Adipocyte (in vitro differentiated cells): ENCODE data around the gene MIDN.

Experiments used
- DNase-seq: peaks from one replicate; pipeline ENCODE4 v3.0.0-alpha.2; 2015; ENCODE audit warnings: low read depth
- H3K27me3 ChIP-seq: replicated peaks from 2 replicates; pipeline ENCODE4 v1.7.0; 2013; ENCODE audit warnings: mild to moderate bottlenecking, low read length, moderate library complexity; ENCODE audit not compliant: control insufficient read depth, insufficient read depth
- H3K36me3 ChIP-seq: 2 replicates; pipeline ENCODE4 v1.7.0; 2013; ENCODE audit warnings: low read length, mild to moderate bottlenecking, moderate library complexity; ENCODE audit not compliant: control insufficient read depth, insufficient read depth, severe bottlenecking
- H3K4me1 ChIP-seq: 2 replicates; pipeline ENCODE4 v1.7.0; 2013; ENCODE audit warnings: mild to moderate bottlenecking, low read length, moderate library complexity; ENCODE audit not compliant: control insufficient read depth, insufficient read depth
- H3K4me3 ChIP-seq: 2 replicates; pipeline ENCODE4 v1.7.0; 2013; ENCODE audit warnings: mild to moderate bottlenecking, low read length, moderate library complexity
- H3K9ac ChIP-seq: 2 replicates; pipeline ENCODE4 v1.7.0; 2013; ENCODE audit warnings: mild to moderate bottlenecking, low read length, moderate library complexity
- H3K9me3 ChIP-seq: 2 replicates; pipeline ENCODE4 v1.7.0; 2013; ENCODE audit warnings: mild to moderate bottlenecking, low read length, moderate library complexity; ENCODE audit not compliant: control insufficient read depth

Gene MIDN

DNA sequence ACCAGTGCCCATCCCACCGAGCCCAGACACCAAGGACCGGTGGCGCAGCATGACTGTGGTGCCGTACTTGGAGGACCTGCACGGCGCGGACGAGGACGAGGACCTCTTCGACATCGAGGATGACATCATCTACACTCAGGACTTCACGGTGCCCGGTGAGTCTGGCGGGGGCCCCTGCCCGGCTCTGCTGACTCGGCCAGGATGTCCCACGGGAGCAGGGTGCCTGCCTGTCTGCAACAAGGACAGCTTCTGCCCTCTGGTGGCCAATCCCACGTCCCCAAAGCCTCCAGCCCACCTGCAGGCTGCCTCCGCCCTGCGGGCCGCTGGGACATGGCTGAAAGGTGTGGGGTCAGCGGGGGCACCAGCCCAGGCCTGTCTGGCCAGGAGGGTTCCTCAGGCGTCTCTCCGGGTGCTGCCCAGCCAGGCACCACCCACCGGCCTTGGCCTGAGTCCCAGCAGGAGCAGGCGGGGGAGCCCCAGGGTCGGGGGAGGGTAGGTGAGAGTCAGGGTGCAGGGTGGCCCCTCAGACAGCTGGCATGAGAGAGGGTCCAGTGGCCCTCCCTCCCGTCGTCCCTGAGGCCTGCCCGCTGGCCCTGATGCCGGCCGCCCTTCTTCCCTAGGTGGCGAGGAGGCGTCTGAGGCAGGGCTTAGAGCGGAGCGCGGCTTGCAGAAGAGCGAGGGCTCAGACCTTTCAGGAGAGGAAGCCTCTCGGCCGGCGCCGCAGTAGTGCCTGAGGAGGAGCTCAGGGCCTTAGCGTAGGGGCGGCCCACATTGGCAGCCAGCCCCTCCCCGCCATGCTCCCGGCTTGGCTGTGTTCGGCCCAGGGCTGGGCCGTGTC, 25.1 kb upstream of the MIDN start:
- no peaks in the 10 kb centered on the region for H3K27me3 ChIP-seq
- H3K9me3 ChIP-seq: no peaks in the 10 kb centered on the region
- no peak overlapping the region for H3K4me3 ChIP-seq
- peaks cover 41% of the 10 kb centered on the region for H3K36me3 ChIP-seq
- no peaks in the 10 kb centered on the region for H3K4me1 ChIP-seq
- H3K9ac ChIP-seq: no peak overlapping the region
- no peak for DNase-seq

DNA sequence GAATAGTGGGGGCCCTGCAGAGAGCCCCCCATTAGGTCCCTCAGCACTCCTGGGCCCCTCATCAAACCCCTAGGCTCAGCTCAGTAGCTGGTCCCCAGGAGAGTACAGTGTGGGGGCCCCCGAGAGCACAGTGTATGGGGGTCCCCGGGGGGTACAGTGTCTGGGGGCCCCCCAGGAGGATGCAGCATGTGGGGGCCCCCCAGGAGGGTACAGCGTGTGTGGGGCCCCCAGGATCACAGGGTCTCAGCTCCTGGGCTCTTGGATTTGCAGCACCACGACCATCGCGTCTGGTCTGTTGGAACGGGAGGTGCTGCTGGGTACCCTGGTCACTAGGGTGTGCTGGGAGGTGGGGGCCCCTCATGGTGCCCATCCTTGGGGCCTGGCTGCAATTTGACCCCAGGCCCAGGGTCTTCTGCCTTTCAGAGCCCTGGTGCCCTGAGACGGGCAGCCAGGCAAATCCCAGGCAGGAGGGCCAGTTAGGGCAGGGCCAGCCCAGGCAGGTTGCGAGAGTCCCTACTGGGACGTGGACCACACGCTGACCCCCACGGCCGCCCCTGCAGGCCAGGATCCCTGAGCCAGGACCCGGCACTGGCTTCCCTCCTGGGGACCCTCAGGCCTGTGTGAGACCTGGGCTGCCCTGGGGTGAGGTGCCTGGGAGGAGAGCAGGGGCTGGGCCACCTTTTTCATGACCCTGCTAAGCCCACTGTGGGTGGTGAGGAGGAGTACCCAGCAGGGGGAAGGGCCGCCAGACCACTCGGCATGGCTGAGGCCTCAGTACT, 24.1 kb upstream of the MIDN start:
- H3K4me3 ChIP-seq: no peak overlapping the region

DNA sequence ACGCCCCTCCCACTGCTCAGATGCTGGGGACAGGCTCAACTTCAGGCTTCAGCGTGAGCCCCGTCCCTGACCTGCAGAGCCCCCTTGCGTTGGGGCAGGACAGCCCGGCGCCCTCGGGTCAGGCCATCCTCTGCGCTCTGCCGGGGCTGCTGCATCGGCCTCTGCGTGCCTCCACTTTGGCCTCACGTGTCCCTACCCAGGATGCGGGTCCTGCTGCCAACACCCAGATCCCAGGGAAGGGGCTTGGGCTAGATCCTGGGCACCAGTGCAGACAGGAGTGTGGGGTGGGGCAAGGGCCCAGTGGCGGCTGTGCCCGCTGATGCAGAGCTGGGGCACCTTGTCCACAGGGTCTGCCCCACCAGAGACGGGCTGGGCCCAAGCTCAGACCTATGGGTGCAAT, 23.5 kb upstream of the MIDN start:
- no peak for DNase-seq
- H3K4me1 ChIP-seq: no peaks in the 10 kb centered on the region
- H3K27me3 ChIP-seq: no peaks in the 10 kb centered on the region
- H3K9ac ChIP-seq: no peak overlapping the region
- no peaks in the 10 kb centered on the region for H3K9me3 ChIP-seq
- no peak overlapping the region for H3K4me3 ChIP-seq
- peaks cover 41% of the 10 kb centered on the region for H3K36me3 ChIP-seq

More for the DNA sequence above, 24.1 kb upstream of the MIDN start:
- no peak for DNase-seq
- H3K4me1 ChIP-seq: no peaks in the 10 kb centered on the region
- H3K9ac ChIP-seq: no peak overlapping the region
- H3K36me3 ChIP-seq: peaks cover 41% of the 10 kb centered on the region
- no peaks in the 10 kb centered on the region for H3K27me3 ChIP-seq
- no peaks in the 10 kb centered on the region for H3K9me3 ChIP-seq

DNA sequence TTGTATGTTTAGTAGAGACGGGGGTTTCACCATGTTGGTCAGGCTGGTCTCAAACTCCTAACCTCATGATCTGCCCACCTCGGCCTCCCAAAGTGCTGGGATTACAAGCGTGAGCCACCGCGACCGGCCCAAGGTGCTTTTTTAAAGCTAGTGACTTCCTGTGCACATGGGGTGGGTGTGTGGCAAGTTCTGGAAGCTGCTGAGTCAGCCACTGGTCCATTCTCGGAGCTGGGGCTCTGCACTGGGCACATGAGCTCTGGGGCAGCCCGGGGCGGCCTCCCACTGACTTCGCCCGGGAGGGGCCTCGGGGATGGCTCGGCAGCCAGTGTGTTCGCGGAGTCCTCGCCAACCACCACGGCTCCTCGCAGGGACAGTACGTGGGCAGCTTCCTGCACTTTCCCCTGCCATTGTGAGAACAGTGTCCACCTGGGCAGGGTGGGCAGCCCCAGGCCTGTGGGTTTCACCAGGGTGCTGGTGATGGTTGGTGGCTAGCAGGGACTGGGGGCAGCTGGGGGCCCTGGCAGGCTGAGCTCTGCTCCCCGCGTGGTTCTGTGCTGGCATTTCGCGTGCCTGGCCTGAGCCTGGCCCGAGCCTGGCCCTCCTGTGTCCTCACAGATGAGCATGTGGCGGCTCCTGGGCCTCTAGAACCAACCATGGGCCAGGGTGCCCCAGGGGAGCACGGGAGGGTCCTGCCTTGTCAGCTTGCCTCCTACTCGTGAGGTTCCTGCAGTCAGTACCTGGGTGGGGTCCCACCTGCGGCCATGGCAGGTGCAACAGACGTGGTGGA, 22.8 kb upstream of the MIDN start:
- Histone ChIP-seq H3K4me1 (no peaks in the 10 kb centered on the region), H3K36me3 (peaks cover 34% of the 10 kb centered on the region), H3K27me3 (no peaks in the 10 kb centered on the region)

DNA sequence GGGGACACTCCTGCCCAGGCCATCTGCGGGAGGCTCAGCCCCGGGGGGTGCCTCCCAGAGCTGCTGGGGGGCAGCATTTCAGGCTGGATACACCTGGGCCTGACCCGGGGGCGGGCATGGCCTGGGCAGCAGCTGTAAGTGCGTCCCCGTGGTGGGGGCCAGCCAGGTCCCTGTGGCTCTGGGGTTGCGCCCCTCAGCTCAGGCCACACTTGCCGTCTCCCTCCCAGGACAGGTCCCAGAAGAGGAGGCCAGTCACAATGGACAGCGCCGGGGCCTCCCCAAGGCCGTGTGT, 22.2 kb upstream of the MIDN start:
- no peak overlapping the region for H3K9ac ChIP-seq
- no peak for DNase-seq
- H3K27me3 ChIP-seq: no peaks in the 10 kb centered on the region
- peaks cover 29% of the 10 kb centered on the region for H3K36me3 ChIP-seq
- no peak overlapping the region for H3K4me3 ChIP-seq
- H3K4me1 ChIP-seq: no peaks in the 10 kb centered on the region
- no peaks in the 10 kb centered on the region for H3K9me3 ChIP-seq

More for the DNA sequence above, 22.8 kb upstream of the MIDN start:
- no peak overlapping the region for H3K4me3 ChIP-seq
- DNase-seq: no peak
- H3K9ac ChIP-seq: no peak overlapping the region
- H3K9me3 ChIP-seq: no peaks in the 10 kb centered on the region

DNA sequence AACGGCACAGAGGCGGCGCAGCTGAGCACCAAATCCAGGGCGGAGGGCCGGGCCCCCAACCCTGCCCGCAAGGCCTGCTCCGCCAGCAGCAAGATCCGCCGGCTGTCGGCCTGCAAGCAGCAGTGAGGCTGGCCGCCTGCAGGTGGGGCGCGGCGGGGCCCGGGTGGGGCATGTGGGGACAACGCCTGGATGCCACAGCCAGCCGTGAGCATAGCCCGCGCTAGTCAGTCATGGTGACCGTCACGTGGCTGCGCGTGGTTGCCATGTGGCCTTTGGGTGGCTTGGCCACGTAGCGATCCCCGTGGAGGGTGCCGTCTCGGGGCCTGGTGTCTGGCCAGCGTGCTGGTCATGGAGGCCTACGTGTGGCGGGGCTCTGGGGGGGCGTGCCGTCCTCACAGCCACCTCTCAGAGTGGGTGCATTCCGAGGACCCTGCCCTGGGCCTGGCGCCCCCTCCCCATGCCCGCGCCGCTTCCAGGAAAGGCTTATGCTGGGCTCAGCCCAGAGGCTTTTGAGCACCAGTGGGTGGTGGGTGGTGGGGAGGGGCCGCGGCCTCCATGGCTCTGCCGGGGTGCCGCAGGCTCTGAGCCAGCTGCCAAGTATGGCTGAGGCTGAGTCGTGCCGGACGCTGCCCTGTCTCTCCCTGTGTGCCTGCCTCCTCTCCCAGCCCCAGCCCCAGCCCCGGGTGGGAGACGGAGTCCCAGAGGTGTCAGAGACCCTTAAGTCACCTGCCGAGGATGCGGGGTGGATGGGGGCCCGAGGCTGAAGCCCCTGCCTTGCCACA, 21.7 kb upstream of the MIDN start:
- no peak overlapping the region for H3K4me3 ChIP-seq
- no peaks in the 10 kb centered on the region for H3K9me3 ChIP-seq
- H3K9ac ChIP-seq: no peak overlapping the region
- H3K4me1 ChIP-seq: no peaks in the 10 kb centered on the region
- DNase-seq: no peak
- H3K36me3 ChIP-seq: peaks cover 28% of the 10 kb centered on the region
- no peaks in the 10 kb centered on the region for H3K27me3 ChIP-seq

DNA sequence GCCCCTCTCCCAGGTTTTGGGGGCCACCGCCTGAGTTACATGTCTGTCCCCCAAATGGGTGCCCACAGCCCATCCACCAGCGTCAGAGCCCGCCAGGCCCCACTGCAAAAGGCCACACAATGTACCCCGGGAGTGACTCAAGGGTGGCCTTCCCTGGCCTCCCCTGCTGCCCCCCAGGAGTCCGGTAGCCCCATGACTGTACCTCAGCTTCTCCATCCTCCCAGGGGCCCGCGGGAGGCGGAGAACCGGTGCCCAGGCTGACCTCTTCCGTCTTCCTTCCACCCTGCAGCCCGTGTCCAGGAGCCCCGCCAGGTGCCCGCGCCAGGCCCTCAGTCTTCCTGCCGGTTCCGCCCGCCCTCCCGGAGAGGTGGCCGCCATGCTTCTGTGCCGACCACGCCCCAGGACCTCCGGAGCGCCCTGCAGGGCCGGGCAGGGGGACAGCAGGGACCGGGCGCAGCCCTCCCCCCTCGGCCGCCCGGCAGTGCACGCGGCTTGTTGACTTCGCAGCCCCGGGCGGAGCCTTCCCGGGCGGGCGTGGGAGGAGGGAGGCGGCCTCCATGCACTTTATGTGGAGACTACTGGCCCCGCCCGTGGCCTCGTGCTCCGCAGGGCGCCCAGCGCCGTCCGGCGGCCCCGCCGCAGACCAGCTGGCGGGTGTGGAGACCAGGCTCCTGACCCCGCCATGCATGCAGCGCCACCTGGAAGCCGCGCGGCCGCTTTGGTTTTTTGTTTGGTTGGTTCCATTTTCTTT, 20.9 kb upstream of the MIDN start:
- Histone ChIP-seq H3K9me3 (no peaks in the 10 kb centered on the region), H3K27me3 (no peaks in the 10 kb centered on the region), H3K4me1 (peaks cover 3% of the 10 kb centered on the region), H3K9ac (no peak overlapping the region), H3K4me3 (no peak overlapping the region), H3K36me3 (peaks cover 21% of the 10 kb centered on the region)
- no peak for DNase-seq

DNA sequence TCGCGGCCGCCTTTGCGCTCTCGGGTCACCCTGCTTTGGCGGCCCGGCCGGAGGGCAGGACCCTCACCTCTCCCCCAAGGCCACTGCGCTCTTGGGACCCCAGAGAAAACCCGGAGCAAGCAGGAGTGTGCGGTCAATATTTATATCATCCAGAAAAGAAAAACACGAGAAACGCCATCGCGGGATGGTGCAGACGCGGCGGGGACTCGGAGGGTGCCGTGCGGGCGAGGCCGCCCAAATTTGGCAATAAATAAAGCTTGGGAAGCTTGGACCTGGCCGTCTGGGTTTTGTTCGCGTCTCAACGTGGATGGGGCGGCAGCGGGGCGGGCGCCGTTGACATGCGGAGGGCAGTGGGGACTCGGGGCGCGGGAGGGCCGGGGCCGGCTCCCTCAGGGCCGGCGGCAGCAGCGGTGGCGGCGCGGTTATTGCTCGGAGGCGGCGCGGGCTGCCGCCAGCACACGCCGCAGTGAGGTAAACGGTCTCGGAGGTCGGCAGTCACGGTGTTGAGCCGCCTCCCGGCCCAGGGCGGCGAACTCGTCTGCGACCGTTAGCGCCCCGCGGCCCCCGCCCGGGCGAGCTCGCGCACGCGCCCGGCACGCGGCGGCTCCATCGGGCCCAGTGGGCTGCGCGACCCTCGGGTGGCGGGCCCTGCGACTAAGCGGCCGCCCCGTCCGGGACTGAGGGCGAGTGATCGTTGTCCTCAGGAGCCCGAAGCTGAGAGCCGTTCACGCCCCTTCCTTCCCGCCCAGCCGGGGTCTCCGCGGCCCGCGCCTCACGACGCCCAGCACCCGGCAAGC, 20.0 kb upstream of the MIDN start:
- Histone ChIP-seq H3K4me1 (peaks cover 12% of the 10 kb centered on the region), H3K27me3 (no peaks in the 10 kb centered on the region), H3K9ac (no peak overlapping the region), H3K4me3 (no peak overlapping the region), H3K9me3 (no peaks in the 10 kb centered on the region), H3K36me3 (peaks cover 15% of the 10 kb centered on the region)
- DNase-seq: no peak

DNA sequence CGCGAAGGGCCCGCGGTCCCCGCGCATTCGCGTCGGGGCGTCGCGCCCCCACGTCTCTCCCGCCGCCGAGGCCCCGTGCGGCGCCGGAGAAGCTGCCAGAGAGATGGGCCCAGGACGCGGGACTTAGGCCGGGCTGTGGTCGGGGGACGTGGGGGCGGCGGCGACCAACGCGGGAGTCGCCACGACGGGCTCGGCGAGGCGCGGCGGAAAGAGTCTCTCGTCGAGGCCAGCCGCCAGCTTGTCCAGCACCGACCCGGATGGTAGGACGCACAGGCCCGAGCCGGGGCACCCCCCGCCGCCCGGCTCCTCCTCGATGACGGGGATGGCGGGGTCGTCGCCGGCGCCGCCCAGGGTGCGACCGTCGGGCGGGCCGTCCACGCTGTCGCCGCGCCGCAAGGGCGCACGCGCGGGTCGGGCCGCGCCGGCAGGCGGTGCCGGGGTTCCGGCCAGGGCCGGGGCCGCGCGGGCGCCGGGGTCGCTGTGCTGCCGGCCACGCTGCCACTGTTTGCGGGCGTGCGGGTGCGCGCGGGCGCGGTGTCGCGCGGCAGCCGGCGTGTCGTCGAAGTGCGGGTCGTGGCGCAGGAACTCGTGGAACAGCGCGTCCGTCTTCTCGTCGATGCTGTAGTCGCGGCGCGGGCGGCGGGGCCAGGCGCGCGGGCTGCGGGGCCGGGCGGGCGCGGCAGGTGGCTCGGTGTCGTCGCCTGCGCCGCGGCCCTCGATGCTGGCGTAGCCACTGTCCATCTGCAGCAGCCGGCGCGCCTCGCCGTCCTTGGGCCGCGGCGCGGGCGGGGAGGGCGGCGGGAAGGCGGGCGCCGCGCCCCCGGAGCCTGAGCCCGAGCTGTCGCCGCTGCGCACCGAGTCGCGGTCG, 19.1 kb upstream of the MIDN start:
- peaks cover 14% of the 10 kb centered on the region for H3K36me3 ChIP-seq
- H3K9me3 ChIP-seq: no peaks in the 10 kb centered on the region
- DNase-seq: no peak
- peaks cover 13% of the 10 kb centered on the region for H3K4me1 ChIP-seq
- no peaks in the 10 kb centered on the region for H3K27me3 ChIP-seq
- no peak overlapping the region for H3K4me3 ChIP-seq
- H3K9ac ChIP-seq: no peak overlapping the region
